Liver (tissue), 9 donors: ENCODE data around the gene SHC3. TPM values are rescaled to one million over a fixed set of nuclear protein-coding genes. Genes with fewer than 3 reads are reported as not detected.

Experiments used
- DNase-seq: peaks from one replicate; pipeline ENCODE4 v3.0.0-alpha.2; 2017; ENCODE audit warnings: low spot score
- H3K27ac ChIP-seq, 2 donors: one replicate each; pipeline ENCODE4 v1.7.0; 2013; ENCODE audit warnings: inconsistent platforms in 2 of 2, low read length in 2 of 2, control low read depth in 1 of 2, low read depth in 1 of 2, mild to moderate bottlenecking in 1 of 2
- H3K27me3 ChIP-seq, 4 donors: one replicate each; pipeline versions ENCODE4 v1.6.1 to v1.7.0; 2013; ENCODE audit warnings: low read length in 3 of 4, inconsistent platforms in 1 of 4, mild to moderate bottlenecking in 1 of 4, moderate library complexity in 1 of 4; ENCODE audit not compliant: control insufficient read depth in 4 of 4, insufficient read depth in 4 of 4
- H3K36me3 ChIP-seq, 4 donors: one replicate each; pipeline versions ENCODE4 v1.6.1 to v1.7.0; 2013; ENCODE audit warnings: low read length in 3 of 4, mild to moderate bottlenecking in 3 of 4, low read depth in 1 of 4, moderate library complexity in 1 of 4; ENCODE audit not compliant: control insufficient read depth in 4 of 4, insufficient read depth in 3 of 4
- H3K4me1 ChIP-seq, 4 donors: one replicate each; pipeline versions ENCODE4 v1.6.1 to v1.7.0; 2013; ENCODE audit warnings: low read length in 3 of 4, mild to moderate bottlenecking in 3 of 4, moderate library complexity in 1 of 4; ENCODE audit not compliant: control insufficient read depth in 4 of 4, insufficient read depth in 4 of 4
- H3K4me3 ChIP-seq, 3 donors: one replicate each; pipeline versions ENCODE4 v1.6.1 to v1.7.0; 2013; ENCODE audit warnings: low read length in 3 of 3, control low read depth in 1 of 3, low read depth in 1 of 3, mild to moderate bottlenecking in 1 of 3
- H3K9ac ChIP-seq, 2 donors: one replicate each; pipeline ENCODE4 v1.7.0; 2013; ENCODE audit warnings: low read length in 2 of 2, mild to moderate bottlenecking in 2 of 2, moderate library complexity in 2 of 2, control low read depth in 1 of 2, low read depth in 1 of 2
- H3K9me3 ChIP-seq, 4 donors: one replicate each; pipeline versions ENCODE4 v1.6.1 to v1.7.0; 2013; ENCODE audit warnings: low read length in 3 of 4; ENCODE audit not compliant: control insufficient read depth in 4 of 4
- EGR1 ChIP-seq, 2 donors: IDR thresholded peaks; 2 replicates each; pipeline ENCODE4 v1.6.1; 2016 to 2018; ENCODE audit warnings: antibody characterized with exemption in 2 of 2, low read depth in 2 of 2
- FOXA1 ChIP-seq: IDR thresholded peaks from 2 replicates; pipeline ENCODE4 v1.6.1; 2016; ENCODE audit warnings: antibody characterized with exemption
- FOXA2 ChIP-seq: IDR thresholded peaks from 2 replicates; pipeline ENCODE4 v1.6.1; 2016; ENCODE audit warnings: antibody characterized with exemption
- GABPA ChIP-seq, 2 donors: IDR thresholded peaks in 1 of 2; conservative IDR thresholded peaks in 1 of 2; 2 replicates each; pipeline ENCODE4 v1.6.1; 2016; ENCODE audit warnings: antibody characterized with exemption in 2 of 2, mild to moderate bottlenecking in 1 of 2, moderate library complexity in 1 of 2
- HNF4A ChIP-seq, 2 donors: conservative IDR thresholded peaks; 2 replicates each; pipeline ENCODE4 v1.6.1; 2016; ENCODE audit warnings: antibody characterized with exemption in 2 of 2, mild to moderate bottlenecking in 2 of 2
- HNF4G ChIP-seq: IDR thresholded peaks from 2 replicates; pipeline ENCODE4 v1.6.1; 2016; ENCODE audit warnings: antibody characterized with exemption
- JUND ChIP-seq, 2 donors: IDR thresholded peaks; 2 replicates each; pipeline ENCODE4 v1.6.1; 2016; ENCODE audit warnings: antibody characterized with exemption in 2 of 2
- MAX ChIP-seq: IDR thresholded peaks from 2 replicates; pipeline ENCODE4 v1.6.1; 2016; ENCODE audit warnings: antibody characterized with exemption
- NR2F2 ChIP-seq: IDR thresholded peaks from 2 replicates; pipeline ENCODE4 v1.6.1; 2016; ENCODE audit warnings: antibody characterized with exemption
- RAD21 ChIP-seq, 2 donors: IDR thresholded peaks; 2 replicates each; pipeline ENCODE4 v1.6.1; 2016; ENCODE audit warnings: antibody characterized with exemption in 2 of 2, mild to moderate bottlenecking in 2 of 2
- REST ChIP-seq: IDR thresholded peaks from 2 replicates; pipeline ENCODE4 v1.6.1; 2016; ENCODE audit warnings: antibody characterized with exemption, mild to moderate bottlenecking
- RXRA ChIP-seq, 2 donors: IDR thresholded peaks; 2 replicates each; pipeline ENCODE4 v1.6.1; 2017 to 2018; ENCODE audit warnings: antibody characterized with exemption in 2 of 2, mild to moderate bottlenecking in 1 of 2
- SP1 ChIP-seq: IDR thresholded peaks from 2 replicates; pipeline ENCODE4 v1.6.1; 2018; ENCODE audit warnings: antibody characterized with exemption, mild to moderate bottlenecking
- TAF1 ChIP-seq: conservative IDR thresholded peaks from 2 replicates; pipeline ENCODE4 v1.6.1; 2016; ENCODE audit warnings: antibody characterized with exemption, mild to moderate bottlenecking
- YY1 ChIP-seq: IDR thresholded peaks from 2 replicates; pipeline ENCODE4 v1.6.1; 2016; ENCODE audit warnings: antibody characterized with exemption, mild to moderate bottlenecking
- WGBS: extraction: QIAGEN DNeasy Blood & Tissue Kit; methylation state at CpG from one replicate; pipeline ENCODE4 v1.1.7; 2013; 5-methylcytosine and 5-hydroxymethylcytosine counted together
- polyA plus RNA-seq, 2 donors: library from polyadenylated mRNA; stranded (reverse) in 1 of 2; unstranded in 1 of 2; fragments of 200-250 nt in 1 of 2; fragments of >200 nt in 1 of 2; fragmentation: Nextera tagmentation in 1 of 2; extraction: Ambion mirVana in 1 of 2; gene quantifications; one replicate each; pipeline versions ENCODE4 v1.2.1 to v1.2.3, GENCODE V29; 2013 to 2015
- total RNA-seq, 2 donors: library from RNA; depleted of rRNA; stranded (reverse); fragments of >200 nt; gene quantifications; one replicate each; pipeline ENCODE4 v1.2.3, GENCODE V29; 2014
- TF ChIP-seq, protein P1 (sequence below): fragments of 150-350 bp; IDR thresholded peaks from 2 replicates; pipeline ENCODE4 v1.5.1; 2017; ENCODE audit warnings: improper control_type of control experiment, low read depth, low read length; ENCODE audit not compliant: missing input control
- TF ChIP-seq, protein P2 (sequence below): IDR thresholded peaks from 2 replicates; pipeline ENCODE4 v1.6.1; 2016; ENCODE audit warnings: antibody characterized with exemption
- TF ChIP-seq, protein P3 (sequence below): IDR thresholded peaks from 2 replicates; pipeline ENCODE4 v1.6.1; 2016; ENCODE audit warnings: antibody characterized with exemption
- donor health status: healthy.
- donor health status: healthy.
- donor health status: healthy.
- donor health status: healthy.
- donor health status: healthy.

SHC3 gene
- total and polyA plus RNA-seq, 4 donors = 0.03 to 0.08 (median 0.04) TPM

DNA sequence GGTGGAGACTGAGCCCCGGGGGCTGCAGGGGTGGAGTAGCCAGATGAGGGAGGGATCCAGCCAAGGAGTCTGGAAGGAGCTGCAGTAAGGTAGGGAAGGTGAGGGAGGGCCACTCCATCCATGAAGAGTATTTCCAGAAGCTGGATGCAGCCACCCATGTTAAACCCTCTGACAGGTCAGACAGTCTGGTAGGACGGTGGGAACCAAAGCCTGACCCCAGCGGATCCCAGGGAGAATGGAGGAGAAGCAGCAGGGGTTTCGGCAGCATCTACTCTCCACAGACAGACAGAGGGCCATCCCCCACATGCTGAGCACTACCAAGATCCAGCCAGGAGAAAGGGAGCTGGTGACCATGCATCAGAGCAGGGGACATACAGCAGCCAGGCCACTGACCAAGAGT is 209.8 kb downstream of the SHC3 start (continued):
- TF ChIP-seq REST (no peak), JUND (IDR thresholded peaks at IDR 0.05) (no peak)

DNA sequence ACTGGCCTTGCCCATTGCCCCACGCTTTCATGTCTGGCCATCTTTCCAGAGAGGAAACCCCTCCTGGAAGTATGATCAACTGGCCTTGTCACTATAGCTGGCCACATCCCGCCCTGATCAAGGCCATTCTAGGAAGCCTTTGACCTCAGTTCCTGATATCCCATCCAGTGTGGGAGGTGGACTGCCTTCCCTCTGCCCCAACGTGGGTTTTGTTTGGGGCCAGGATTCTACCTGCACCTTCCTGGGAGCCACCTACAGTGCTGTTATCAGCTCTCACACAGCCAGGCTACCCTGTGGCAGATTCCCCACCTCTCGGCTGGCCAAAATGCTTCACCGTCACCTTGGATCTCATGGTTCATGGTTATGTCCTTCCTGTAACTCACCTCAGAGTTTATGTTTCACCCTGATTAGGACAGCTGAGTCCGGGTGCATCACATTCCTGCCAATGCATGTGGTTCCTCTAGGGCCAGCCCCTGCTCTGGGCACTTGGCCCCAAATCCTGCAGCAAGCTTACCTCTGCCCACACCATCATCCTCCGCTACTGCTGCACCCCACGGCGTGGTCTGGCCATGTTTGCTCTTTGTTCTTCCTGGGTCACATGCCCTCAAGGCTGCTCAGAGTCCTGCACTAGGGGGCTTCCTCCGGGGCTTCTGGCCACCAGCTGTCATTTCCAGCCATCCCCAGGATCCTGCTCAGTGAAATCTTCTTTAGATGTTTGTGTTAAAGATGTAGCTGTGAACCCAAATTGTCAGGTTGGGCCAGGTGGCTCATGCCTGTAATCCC is 211.5 kb downstream of the SHC3 start:
- no peak overlapping the region for H3K4me3 ChIP-seq
- H3K9me3 ChIP-seq = no peaks in the 10 kb centered on the region
- TF ChIP-seq HNF4A (conservative IDR thresholded peaks at IDR 0.05) = no peak
- TF ChIP-seq, protein P1, sequence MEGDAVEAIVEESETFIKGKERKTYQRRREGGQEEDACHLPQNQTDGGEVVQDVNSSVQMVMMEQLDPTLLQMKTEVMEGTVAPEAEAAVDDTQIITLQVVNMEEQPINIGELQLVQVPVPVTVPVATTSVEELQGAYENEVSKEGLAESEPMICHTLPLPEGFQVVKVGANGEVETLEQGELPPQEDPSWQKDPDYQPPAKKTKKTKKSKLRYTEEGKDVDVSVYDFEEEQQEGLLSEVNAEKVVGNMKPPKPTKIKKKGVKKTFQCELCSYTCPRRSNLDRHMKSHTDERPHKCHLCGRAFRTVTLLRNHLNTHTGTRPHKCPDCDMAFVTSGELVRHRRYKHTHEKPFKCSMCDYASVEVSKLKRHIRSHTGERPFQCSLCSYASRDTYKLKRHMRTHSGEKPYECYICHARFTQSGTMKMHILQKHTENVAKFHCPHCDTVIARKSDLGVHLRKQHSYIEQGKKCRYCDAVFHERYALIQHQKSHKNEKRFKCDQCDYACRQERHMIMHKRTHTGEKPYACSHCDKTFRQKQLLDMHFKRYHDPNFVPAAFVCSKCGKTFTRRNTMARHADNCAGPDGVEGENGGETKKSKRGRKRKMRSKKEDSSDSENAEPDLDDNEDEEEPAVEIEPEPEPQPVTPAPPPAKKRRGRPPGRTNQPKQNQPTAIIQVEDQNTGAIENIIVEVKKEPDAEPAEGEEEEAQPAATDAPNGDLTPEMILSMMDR = no peak
- no peak for TF ChIP-seq MAX
- TF ChIP-seq EGR1 (IDR thresholded peaks at IDR 0.05; ENCODE audit: low read depth in 2 of 2) = no peak
- TF ChIP-seq GABPA (IDR thresholded peaks at IDR 0.05 in 1 of 2, conservative IDR thresholded peaks at IDR 0.05 in 1 of 2) = no peak
- no peak for TF ChIP-seq FOXA1
- TF ChIP-seq YY1 = no peak
- TF ChIP-seq JUND (IDR thresholded peaks at IDR 0.05) = no peak
- TF ChIP-seq, protein P2, sequence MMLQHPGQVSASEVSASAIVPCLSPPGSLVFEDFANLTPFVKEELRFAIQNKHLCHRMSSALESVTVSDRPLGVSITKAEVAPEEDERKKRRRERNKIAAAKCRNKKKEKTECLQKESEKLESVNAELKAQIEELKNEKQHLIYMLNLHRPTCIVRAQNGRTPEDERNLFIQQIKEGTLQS = no peak
- no peak for TF ChIP-seq NR2F2
- no peak for TF ChIP-seq RAD21 (IDR thresholded peaks at IDR 0.05)
- no peak for TF ChIP-seq FOXA2
- TF ChIP-seq RXRA (IDR thresholded peaks at IDR 0.05) = no peak
- TF ChIP-seq REST = no peak
- no peak for TF ChIP-seq HNF4G
- TF ChIP-seq TAF1 = no peak
- TF ChIP-seq, protein P3, sequence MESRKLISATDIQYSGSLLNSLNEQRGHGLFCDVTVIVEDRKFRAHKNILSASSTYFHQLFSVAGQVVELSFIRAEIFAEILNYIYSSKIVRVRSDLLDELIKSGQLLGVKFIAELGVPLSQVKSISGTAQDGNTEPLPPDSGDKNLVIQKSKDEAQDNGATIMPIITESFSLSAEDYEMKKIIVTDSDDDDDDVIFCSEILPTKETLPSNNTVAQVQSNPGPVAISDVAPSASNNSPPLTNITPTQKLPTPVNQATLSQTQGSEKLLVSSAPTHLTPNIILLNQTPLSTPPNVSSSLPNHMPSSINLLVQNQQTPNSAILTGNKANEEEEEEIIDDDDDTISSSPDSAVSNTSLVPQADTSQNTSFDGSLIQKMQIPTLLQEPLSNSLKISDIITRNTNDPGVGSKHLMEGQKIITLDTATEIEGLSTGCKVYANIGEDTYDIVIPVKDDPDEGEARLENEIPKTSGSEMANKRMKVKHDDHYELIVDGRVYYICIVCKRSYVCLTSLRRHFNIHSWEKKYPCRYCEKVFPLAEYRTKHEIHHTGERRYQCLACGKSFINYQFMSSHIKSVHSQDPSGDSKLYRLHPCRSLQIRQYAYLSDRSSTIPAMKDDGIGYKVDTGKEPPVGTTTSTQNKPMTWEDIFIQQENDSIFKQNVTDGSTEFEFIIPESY = no peak
- no peak for TF ChIP-seq SP1
- H3K4me1 ChIP-seq = no peaks in the 10 kb centered on the region
- H3K27ac ChIP-seq = no peak overlapping the region
- no peak overlapping the region for H3K9ac ChIP-seq
- 76% methylated on average over 10 of the region's 10 CpGs for WGBS
- H3K27me3 ChIP-seq = no peaks in the 10 kb centered on the region
- no peak for DNase-seq
- H3K36me3 ChIP-seq = no peaks in the 10 kb centered on the region
